ENCODE measurements around the gene FBXO42. TPM values are rescaled to one million over a fixed set of nuclear protein-coding genes. Genes with fewer than 3 reads are reported as not detected.

Gene FBXO42
- total and polyA plus RNA-seq, 9 of the 15 experiments (the other 6 are each of a cell fraction or from before 2014, with no cell fraction given) = 7.2 to 24.8 (median 17.4) TPM

GRCh38 chr1:16207318-16208269, 144.7 kb downstream of the FBXO42 start (continued):
- peak; percentile 69; the same call in 1 of the 2 replicates for TF ChIP-seq ZBTB26 (CRISPR knock-in tag; IDR thresholded peaks at IDR 0.05)
- no peak for TF ChIP-seq PRMT5 (CRISPR knock-in tag; IDR thresholded peaks at IDR 0.05)
- TF ChIP-seq NR2F6 (CRISPR knock-in tag; IDR thresholded peaks at IDR 0.05) = 0 out of 2 replicates have a peak, but pooled peaks have one; percentile 26
- TF ChIP-seq CREM (IDR thresholded peaks at IDR 0.05; ENCODE audit: low read depth) = no peak
- no peak for TF ChIP-seq NFE2L1 (tag; IDR thresholded peaks at IDR 0.05; ENCODE audit: borderline replicate concordance, low read depth)
- no peak for TF ChIP-seq HDAC6 (IDR thresholded peaks at IDR 0.05; ENCODE audit: low read depth, low read length)
- TF ChIP-seq EP300 (IDR thresholded peaks at IDR 0.05; ENCODE audit: low read length) = no peak
- peak; percentile 48; the same call in 1 of the 2 replicates for TF ChIP-seq ZFX (CRISPR knock-in tag; IDR thresholded peaks at IDR 0.05)
- TF ChIP-seq ATF3 (IDR thresholded peaks at IDR 0.05) = 0 out of 2 replicates have a peak, but pooled peaks have one; percentile 36
- no peak for TF ChIP-seq ATF3 (CRISPR knock-in tag; conservative IDR thresholded peaks at IDR 0.05)
- TF ChIP-seq CHD4 (IDR thresholded peaks at IDR 0.05; ENCODE audit: insufficient read depth, insufficient replicate concordance, low read depth, low read length, poor library complexity, severe bottlenecking) = no peak
- TF ChIP-seq ZNF253 (CRISPR knock-in tag; conservative IDR thresholded peaks at IDR 0.05) = no peak
- TF ChIP-seq NKRF (IDR thresholded peaks at IDR 0.05; ENCODE audit: borderline replicate concordance) = peak; percentile 18; the same call in 1 of the 2 replicates
- 0 out of 2 replicates have a peak, but pooled peaks have one; percentile 16 for TF ChIP-seq ZBTB1 (CRISPR knock-in tag; IDR thresholded peaks at IDR 0.05; ENCODE audit: borderline replicate concordance, low read depth)

Measured in K562 (cell line).